ENCODE results near the gene PIK3R2.
"Not testable (repeated sequence)": the region's sequence is repeated elsewhere in the genome, so short reads cannot be mapped to it uniquely, and the experiment has no call there.

PIK3R2 gene

DNA sequence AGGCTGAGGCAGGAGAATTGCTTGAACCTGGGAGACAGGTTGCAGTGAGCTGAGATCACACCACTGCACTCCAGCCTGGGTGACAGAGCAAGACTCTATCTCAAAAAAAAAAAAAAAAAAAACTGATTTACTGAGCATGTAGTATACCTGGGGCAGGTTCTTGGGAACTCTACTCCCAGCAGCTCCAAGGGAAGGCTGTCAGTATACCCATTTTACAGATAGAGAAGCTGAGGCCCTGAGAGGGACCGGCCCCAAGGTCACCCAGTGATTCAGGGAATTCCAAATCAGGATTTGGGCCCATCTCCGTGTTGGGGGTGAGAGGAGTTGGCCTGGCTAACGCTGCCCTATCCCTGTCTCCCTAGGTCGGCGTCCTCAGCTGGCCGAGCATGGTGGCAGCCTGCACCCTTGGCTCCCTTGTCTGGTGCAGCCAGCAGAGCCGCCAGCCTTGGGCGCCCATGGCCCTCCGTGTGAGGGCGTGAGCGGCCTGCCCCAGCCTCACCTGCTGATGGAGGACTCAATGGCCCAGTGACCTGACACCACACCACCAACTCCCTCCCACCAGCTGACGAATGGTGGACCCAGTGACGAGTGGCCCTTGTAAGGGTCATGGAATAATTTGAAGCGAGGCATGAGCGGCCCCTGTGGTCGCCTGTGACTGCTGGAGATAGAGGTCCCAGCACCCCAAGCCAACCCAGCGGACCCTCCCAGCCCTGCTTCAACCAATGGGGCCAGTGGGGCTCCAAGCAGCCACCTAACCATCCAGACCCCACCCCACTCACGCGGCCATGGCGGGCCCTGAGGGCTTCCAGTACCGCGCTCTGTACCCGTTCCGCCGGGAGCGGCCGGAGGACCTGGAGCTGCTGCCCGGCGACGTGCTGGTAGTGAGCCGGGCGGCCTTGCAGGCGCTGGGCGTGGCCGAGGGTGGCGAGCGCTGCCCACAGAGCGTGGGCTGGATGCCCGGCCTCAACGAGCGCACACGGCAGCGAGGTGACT lies 2.4 kb downstream of the PIK3R2 start:
- TF ChIP-seq, protein P1, sequence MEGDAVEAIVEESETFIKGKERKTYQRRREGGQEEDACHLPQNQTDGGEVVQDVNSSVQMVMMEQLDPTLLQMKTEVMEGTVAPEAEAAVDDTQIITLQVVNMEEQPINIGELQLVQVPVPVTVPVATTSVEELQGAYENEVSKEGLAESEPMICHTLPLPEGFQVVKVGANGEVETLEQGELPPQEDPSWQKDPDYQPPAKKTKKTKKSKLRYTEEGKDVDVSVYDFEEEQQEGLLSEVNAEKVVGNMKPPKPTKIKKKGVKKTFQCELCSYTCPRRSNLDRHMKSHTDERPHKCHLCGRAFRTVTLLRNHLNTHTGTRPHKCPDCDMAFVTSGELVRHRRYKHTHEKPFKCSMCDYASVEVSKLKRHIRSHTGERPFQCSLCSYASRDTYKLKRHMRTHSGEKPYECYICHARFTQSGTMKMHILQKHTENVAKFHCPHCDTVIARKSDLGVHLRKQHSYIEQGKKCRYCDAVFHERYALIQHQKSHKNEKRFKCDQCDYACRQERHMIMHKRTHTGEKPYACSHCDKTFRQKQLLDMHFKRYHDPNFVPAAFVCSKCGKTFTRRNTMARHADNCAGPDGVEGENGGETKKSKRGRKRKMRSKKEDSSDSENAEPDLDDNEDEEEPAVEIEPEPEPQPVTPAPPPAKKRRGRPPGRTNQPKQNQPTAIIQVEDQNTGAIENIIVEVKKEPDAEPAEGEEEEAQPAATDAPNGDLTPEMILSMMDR (IDR thresholded peaks at IDR 0.05; ENCODE audit: extremely low read depth, missing control alignments) = no peak
- no peak for DNase-seq (ENCODE audit: low spot score)

DNA sequence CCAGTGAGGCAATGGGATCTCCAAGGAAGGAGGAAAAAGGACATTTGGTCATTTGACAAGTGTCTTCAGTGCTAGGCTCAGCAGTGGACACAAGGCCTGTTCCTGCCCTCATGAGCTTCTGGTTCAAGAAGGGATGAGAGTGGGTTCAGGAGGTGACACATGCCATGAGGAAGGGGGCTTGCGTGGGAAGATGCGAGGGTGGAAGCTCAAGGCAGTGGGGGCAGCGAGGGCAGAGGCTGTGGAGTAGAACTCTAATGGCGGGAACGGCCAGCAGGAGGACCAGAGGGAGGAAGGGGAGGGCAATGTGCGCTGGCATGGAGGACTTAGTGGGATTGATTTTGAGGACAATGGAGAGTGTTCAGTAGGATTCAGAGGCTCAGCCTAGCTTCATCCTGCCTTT lies 3.3 kb downstream of the PIK3R2 start:
- TF ChIP-seq, protein P1 (IDR thresholded peaks at IDR 0.05; ENCODE audit: extremely low read depth, missing control alignments) = no peak
- no peak for DNase-seq (ENCODE audit: low spot score)

DNA sequence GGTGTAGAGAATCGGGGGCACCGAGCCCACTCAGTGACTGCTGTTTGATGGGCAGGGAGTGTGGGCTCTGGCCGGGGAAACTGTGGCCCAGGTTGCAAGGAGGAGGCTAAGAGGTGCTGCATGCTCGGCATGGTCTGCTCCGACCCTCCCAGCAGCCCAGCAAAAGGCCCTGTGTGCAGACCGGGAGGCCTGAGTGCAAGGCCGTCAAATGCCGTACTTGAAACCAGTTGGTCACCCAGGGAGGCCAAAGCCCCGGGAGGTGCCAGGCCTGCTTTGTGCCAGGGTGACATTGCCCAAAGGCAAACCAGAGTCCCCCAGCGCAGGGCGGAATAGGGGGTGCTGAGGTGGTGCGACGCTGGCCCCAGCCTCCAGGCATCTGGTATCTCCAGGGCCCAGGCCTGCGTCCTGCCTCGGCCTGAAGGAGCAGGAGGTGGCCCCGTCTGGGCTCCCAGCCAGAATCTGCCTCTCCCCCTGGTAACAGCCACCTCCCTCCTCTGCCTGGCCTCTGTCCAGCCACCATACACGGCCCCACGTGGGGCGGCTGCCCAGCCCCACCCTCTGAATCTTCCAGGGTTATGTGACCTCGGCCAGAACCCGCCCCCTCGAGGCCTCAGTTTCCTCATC lies 4.0 kb downstream of the PIK3R2 start:
- no peak for DNase-seq (ENCODE audit: low spot score)
- TF ChIP-seq, protein P1 (IDR thresholded peaks at IDR 0.05; ENCODE audit: extremely low read depth, missing control alignments) = no peak

DNA sequence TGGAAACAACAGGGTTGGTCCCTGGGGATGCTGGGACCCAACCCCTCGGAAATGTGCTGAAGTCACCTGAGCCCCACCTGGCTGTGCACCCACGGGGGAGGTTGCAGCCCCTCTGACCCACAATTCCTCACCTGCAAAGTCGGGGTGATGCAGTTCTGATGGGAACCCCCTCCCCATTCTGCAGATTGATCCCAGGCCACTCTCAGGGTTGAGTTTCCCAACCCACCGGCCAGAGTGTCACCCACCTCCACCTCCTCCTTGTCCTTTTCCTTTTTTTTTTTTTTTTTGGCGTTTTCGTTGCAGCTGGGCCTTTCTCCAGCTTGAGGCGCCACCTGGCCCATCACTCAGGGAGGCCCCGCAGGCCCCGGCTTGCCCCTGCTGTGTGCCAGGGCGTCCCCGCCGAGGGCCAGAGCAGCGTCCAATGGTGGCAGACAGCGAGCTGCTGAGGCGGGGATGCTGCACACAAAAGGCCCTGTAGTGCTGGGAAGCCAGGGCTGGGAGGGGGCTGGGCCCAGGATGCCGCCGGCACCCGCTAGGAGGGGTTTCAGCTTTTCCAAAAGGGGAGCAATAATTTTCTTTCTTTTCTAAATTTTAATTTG lies 4.6 kb downstream of the PIK3R2 start:
- TF ChIP-seq, protein P1 (IDR thresholded peaks at IDR 0.05; ENCODE audit: extremely low read depth, missing control alignments) = no peak
- no peak for DNase-seq (ENCODE audit: low spot score)

DNA sequence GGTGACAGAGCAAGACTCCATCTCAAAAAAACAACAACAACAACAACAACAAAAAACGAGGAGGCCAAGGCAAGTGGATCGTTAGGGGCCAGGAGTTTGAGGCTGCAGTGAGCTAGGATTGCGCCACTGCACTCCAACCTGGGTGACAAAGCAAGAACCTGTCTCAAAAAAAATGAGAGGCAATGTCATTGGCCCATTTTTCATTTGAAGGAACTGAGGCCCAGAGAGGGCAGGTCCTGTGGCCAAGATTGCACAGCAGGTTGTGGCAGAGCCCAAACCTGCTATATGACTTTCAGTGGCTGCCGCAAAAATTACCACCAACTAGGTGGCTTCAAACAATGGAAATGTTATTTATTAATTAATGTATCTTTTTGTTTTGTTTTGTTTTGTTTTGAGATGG lies 5.5 kb downstream of the PIK3R2 start:
- no peak for DNase-seq (ENCODE audit: low spot score)
- TF ChIP-seq, protein P1 (IDR thresholded peaks at IDR 0.05; ENCODE audit: extremely low read depth, missing control alignments) = no peak

DNA sequence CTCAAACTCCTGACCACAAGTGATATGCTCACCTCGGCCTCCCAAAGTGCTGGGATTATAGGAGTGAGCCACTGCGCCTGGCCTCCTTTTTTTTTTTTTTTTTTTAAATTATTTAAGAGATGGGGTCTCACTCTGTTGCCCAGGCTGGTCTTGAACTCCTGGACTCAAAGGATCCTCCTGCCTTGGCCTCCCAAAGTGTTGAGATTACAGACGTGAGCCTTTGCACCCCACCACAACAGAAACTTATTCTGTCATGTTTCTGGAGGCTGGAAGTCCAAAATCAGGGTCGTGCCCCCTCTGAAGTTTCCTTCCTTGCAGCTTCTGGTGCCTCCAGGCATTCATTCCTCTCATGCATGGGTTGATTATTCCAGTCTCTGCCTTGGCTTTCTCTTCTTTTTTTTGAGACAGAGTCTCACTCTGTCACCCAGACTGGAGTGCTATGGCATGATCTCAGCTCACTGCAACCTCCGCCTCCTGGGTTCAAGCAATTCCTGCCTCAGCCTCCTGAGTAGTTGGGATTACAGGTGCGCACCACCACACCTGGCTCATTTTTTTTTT lies 6.2 kb downstream of the PIK3R2 start:
- not testable (repeated sequence) for DNase-seq (ENCODE audit: low spot score)

DNA sequence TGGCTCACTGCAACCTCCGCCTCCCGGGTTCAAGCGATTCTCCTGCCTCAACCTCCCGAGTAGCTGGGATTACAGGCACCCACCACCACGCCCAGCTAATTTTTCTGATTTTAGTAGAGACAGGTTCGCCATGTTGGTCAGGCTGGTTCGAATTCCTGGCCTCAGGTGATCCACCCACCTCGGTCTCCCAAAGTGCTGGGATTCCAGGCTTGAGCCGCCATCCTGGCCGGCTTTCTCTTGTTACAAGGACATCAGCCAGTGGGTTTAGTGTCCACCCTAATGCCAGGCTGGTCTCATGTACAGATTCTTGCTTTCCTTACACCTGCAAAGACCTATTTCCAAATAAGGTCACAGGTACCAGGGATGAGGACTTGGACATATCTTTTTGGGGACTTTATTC lies 6.8 kb downstream of the PIK3R2 start:
- DNase-seq (ENCODE audit: low spot score) = no peak
- TF ChIP-seq, protein P1 (IDR thresholded peaks at IDR 0.05; ENCODE audit: extremely low read depth, missing control alignments) = no peak

All from GM20000 (cell line).